GM23338 (cell line): Measurements from ENCODE around the gene FAM50A. TPM values are rescaled to one million over a fixed set of nuclear protein-coding genes. Genes with fewer than 3 reads are reported as not detected.

ENCODE experiments used
- ATAC-seq: fragments of 200-7000 bp; cut with Tn5 transposase; 3 replicates; pipeline ENCODE4 v1.9.1; 2020
- DNase-seq: peaks from one replicate; pipeline ENCODE4 v3.0.0-alpha.2; 2015; ENCODE audit warnings: low spot score
- H2AFZ ChIP-seq: fragments of 200-600 bp; sonication (generic); 2 replicates; pipeline ENCODE4 v1.8.0; 2016; ENCODE audit warnings: antibody characterized with exemption, mild to moderate bottlenecking, moderate library complexity
- H3F3A ChIP-seq: fragments of 200-600 bp; sonication (generic); replicated peaks from 2 replicates; pipeline ENCODE4 v1.8.0; 2017; ENCODE audit warnings: antibody characterized with exemption, mixed run types, low read depth
- H3K27ac ChIP-seq: fragments of 200-600 bp; sonication (generic); 2 replicates; pipeline ENCODE4 v1.6.1; 2016; ENCODE audit warnings: low read depth
- H3K27me3 ChIP-seq: fragments of 200-600 bp; sonication (generic); 2 replicates; pipeline ENCODE4 v1.8.0; 2016; ENCODE audit warnings: mild to moderate bottlenecking, mixed run types, moderate library complexity; ENCODE audit not compliant: insufficient read depth
- H3K36me3 ChIP-seq: fragments of 200-600 bp; sonication (generic); 2 replicates; pipeline ENCODE4 v1.8.0; 2016; ENCODE audit warnings: mild to moderate bottlenecking; ENCODE audit not compliant: insufficient read depth
- H3K4me1 ChIP-seq: fragments of 200-600 bp; sonication (generic); 2 replicates; pipeline ENCODE4 v1.8.0; 2016; ENCODE audit warnings: mild to moderate bottlenecking, moderate library complexity; ENCODE audit not compliant: insufficient read depth
- H3K4me2 ChIP-seq: fragments of 200-600 bp; sonication (generic); 2 replicates; pipeline ENCODE4 v1.7.1; 2017; ENCODE audit warnings: mixed run types
- H3K4me3 ChIP-seq: fragments of 200-600 bp; sonication (generic); 2 replicates; pipeline ENCODE4 v1.6.1; 2016; ENCODE audit warnings: mixed run types
- H3K79me2 ChIP-seq: fragments of 200-600 bp; sonication (generic); replicated peaks from 2 replicates; pipeline ENCODE4 v1.8.0; 2017; ENCODE audit warnings: mild to moderate bottlenecking; ENCODE audit not compliant: insufficient read depth
- H3K9me2 ChIP-seq: fragments of 200-600 bp; sonication (generic); 2 replicates; pipeline ENCODE4 v1.8.0; 2017; ENCODE audit not compliant: insufficient read depth
- H4K20me1 ChIP-seq: fragments of 200-600 bp; sonication (generic); replicated peaks from 2 replicates; pipeline ENCODE4 v1.8.0; 2017; ENCODE audit warnings: mild to moderate bottlenecking; ENCODE audit not compliant: insufficient read depth
- H3K27ac Mint-ChIP-seq: 2 replicates; pipeline ENCODE4 v1.8.0; 2020; ENCODE audit warnings: inconsistent platforms, mild to moderate bottlenecking, moderate library complexity, mixed read lengths
- H3K27me3 Mint-ChIP-seq: 3 replicates; pipeline ENCODE4 v1.8.0; 2022; ENCODE audit warnings: low read depth, mild to moderate bottlenecking, moderate library complexity, mixed read lengths, inconsistent platforms; ENCODE audit not compliant: insufficient read depth, poor library complexity
- H3K36me3 Mint-ChIP-seq: 3 replicates; pipeline ENCODE4 v1.8.0; 2021; ENCODE audit warnings: low read depth, mild to moderate bottlenecking, inconsistent platforms, moderate library complexity, mixed read lengths
- H3K4me1 Mint-ChIP-seq: 3 replicates; pipeline ENCODE4 v1.8.0; 2020; ENCODE audit warnings: mild to moderate bottlenecking, inconsistent platforms, mixed read lengths
- H3K4me3 Mint-ChIP-seq: 3 replicates; pipeline ENCODE4 v1.8.0; 2021; ENCODE audit warnings: moderate library complexity, mild to moderate bottlenecking, inconsistent platforms, mixed read lengths
- H3K9me3 Mint-ChIP-seq: 3 replicates; pipeline ENCODE4 v1.8.0; 2020; ENCODE audit warnings: moderate library complexity, mild to moderate bottlenecking, inconsistent platforms, mixed read lengths
- CREB1 ChIP-seq: fragments of 250-450 bp; sonication (Bioruptor Pico); IDR thresholded peaks from 2 replicates; pipeline ENCODE4 v1.5.0; 2020; ENCODE audit warnings: low read depth, mild to moderate bottlenecking, moderate library complexity
- EZH2 ChIP-seq: fragments of 200-600 bp; sonication (generic); IDR thresholded peaks from one replicate; pipeline ENCODE4 v1.8.0; 2017; ENCODE audit warnings: antibody characterized with exemption, mild to moderate bottlenecking, low read depth; ENCODE audit not compliant: unreplicated experiment
- EZH2phosphoT487 ChIP-seq: fragments of 200-600 bp; sonication (generic); IDR thresholded peaks from one replicate; pipeline ENCODE4 v1.8.1; 2018; ENCODE audit warnings: antibody characterized with exemption; ENCODE audit not compliant: unreplicated experiment
- JUNB ChIP-seq: IDR thresholded peaks from one replicate; pipeline ENCODE4 v1.6.1; 2016; ENCODE audit warnings: antibody characterized with exemption; ENCODE audit not compliant: unreplicated experiment
- NANOG ChIP-seq: IDR thresholded peaks from 2 replicates; pipeline ENCODE4 v1.6.1; 2016; ENCODE audit warnings: antibody characterized with exemption, borderline replicate concordance
- POLR2AphosphoS5 ChIP-seq: IDR thresholded peaks from 2 replicates; pipeline ENCODE4 v1.6.1; 2016; ENCODE audit warnings: antibody characterized with exemption, low read depth
- STAT1 ChIP-seq: IDR thresholded peaks from one replicate; pipeline ENCODE4 v1.6.1; 2016; ENCODE audit warnings: antibody characterized with exemption; ENCODE audit not compliant: unreplicated experiment
- ZNF331 ChIP-seq: fragments of 250-450 bp; sonication (Bioruptor Pico); IDR thresholded peaks from 2 replicates; pipeline ENCODE4 v1.5.0; 2020; ENCODE audit warnings: low read depth, mild to moderate bottlenecking, moderate library complexity
- polyA plus RNA-seq: library from polyadenylated mRNA; unstranded; fragments of >200 nt; fragmentation: Nextera tagmentation; extraction: Ambion mirVana; gene quantifications from 2 replicates; pipeline ENCODE4 v1.2.1, GENCODE V29; 2016
- total RNA-seq: library from RNA; depleted of rRNA; stranded (reverse); fragments of >200 nt; shearing (Covaris generic); gene quantifications from 2 replicates; pipeline ENCODE4 v1.2.3, GENCODE V29; 2014
- TF ChIP-seq, protein P1 (sequence below): IDR thresholded peaks from one replicate; pipeline ENCODE4 v1.6.1; 2018; ENCODE audit warnings: antibody characterized with exemption; ENCODE audit not compliant: unreplicated experiment
- TF ChIP-seq, protein P2 (sequence below): IDR thresholded peaks from 2 replicates; pipeline ENCODE4 v1.6.1; 2016; ENCODE audit warnings: antibody characterized with exemption
- TF ChIP-seq, protein P3 (sequence below): fragments of 250-450 bp; sonication (Bioruptor Pico); IDR thresholded peaks from 2 replicates; pipeline ENCODE4 v1.5.0; 2020; ENCODE audit warnings: mild to moderate bottlenecking, moderate library complexity
- TF ChIP-seq, protein P4 (sequence below), 2 experiments: fragments of 200-600 bp in 1 of 2; sonication (generic) in 1 of 2; conservative IDR thresholded peaks; 2 replicates each; pipeline versions ENCODE4 v1.5.1 to v1.6.1; 2016 to 2017; ENCODE audit warnings: antibody characterized with exemption in 2 of 2, low read depth in 2 of 2, mild to moderate bottlenecking in 2 of 2, moderate library complexity in 1 of 2

Gene FAM50A
- total and polyA plus RNA-seq, 2 experiments from 2014 or later = 23.9 to 77.6 TPM

DNA sequence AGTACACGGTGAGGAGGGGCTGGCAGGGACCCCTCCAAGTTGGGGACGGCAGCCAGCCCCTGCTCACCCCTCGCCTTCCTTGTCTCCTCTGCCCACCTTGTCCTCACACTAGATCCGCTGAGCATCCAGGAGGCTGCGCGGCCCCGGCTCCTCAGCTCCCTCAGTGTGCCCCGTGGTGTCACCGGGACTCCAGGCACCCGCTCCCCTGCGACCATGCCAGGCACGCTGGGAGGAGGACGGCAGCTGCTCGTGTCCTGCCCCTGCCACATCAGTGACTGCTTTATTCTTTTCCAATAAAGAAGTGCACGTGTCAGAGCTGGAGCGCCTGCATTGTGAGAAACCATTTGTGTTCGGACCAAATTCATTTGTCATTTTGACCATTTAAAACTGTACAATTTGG is 6.4 kb downstream of the FAM50A start (continued):
- TF ChIP-seq POLR2AphosphoS5 = no peak
- TF ChIP-seq, protein P1, sequence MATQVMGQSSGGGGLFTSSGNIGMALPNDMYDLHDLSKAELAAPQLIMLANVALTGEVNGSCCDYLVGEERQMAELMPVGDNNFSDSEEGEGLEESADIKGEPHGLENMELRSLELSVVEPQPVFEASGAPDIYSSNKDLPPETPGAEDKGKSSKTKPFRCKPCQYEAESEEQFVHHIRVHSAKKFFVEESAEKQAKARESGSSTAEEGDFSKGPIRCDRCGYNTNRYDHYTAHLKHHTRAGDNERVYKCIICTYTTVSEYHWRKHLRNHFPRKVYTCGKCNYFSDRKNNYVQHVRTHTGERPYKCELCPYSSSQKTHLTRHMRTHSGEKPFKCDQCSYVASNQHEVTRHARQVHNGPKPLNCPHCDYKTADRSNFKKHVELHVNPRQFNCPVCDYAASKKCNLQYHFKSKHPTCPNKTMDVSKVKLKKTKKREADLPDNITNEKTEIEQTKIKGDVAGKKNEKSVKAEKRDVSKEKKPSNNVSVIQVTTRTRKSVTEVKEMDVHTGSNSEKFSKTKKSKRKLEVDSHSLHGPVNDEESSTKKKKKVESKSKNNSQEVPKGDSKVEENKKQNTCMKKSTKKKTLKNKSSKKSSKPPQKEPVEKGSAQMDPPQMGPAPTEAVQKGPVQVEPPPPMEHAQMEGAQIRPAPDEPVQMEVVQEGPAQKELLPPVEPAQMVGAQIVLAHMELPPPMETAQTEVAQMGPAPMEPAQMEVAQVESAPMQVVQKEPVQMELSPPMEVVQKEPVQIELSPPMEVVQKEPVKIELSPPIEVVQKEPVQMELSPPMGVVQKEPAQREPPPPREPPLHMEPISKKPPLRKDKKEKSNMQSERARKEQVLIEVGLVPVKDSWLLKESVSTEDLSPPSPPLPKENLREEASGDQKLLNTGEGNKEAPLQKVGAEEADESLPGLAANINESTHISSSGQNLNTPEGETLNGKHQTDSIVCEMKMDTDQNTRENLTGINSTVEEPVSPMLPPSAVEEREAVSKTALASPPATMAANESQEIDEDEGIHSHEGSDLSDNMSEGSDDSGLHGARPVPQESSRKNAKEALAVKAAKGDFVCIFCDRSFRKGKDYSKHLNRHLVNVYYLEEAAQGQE = no peak
- TF ChIP-seq, protein P2, sequence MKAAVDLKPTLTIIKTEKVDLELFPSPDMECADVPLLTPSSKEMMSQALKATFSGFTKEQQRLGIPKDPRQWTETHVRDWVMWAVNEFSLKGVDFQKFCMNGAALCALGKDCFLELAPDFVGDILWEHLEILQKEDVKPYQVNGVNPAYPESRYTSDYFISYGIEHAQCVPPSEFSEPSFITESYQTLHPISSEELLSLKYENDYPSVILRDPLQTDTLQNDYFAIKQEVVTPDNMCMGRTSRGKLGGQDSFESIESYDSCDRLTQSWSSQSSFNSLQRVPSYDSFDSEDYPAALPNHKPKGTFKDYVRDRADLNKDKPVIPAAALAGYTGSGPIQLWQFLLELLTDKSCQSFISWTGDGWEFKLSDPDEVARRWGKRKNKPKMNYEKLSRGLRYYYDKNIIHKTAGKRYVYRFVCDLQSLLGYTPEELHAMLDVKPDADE = no peak

DNA sequence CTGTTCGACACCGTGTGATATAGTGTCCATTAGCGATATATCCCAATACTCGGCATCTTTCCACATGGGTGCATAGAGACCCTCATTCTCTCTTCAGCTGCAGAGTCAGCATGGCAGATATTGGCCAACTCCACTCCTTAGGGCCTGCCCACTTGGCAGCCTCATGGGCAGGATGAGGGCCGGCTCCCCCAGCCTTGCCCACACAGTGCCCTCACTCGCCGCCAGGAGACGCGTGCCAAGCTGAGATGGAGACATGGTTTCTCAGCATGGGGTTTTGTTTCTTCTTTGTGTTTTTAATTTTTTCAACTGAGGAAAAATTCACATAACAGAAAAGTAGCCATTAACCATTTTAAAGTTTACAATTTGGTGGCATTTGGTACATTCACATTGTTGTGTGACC is 8.9 kb downstream of the FAM50A start:
- Mint-ChIP-seq H3K9me3 (no peaks in the 10 kb centered on the region), H3K4me3 (no peak overlapping the region), H3K36me3 (peaks cover 6% of the 10 kb centered on the region; the same call in 2 of the 3 replicates), H3K4me1 (no peaks in the 10 kb centered on the region; the same call in 2 of the 3 replicates), H3K27ac (no peak overlapping the region), H3K27me3 (peaks cover 6% of the 10 kb centered on the region)
- no peaks in the 10 kb centered on the region for H3K9me2 ChIP-seq
- no peaks in the 10 kb centered on the region for H4K20me1 ChIP-seq
- H3K27me3 ChIP-seq = no peaks in the 10 kb centered on the region; the same call in 1 of the 2 replicates
- ATAC-seq (no peak), DNase-seq (no peak)
- no peak overlapping the region for H2AFZ ChIP-seq
- H3K4me3 ChIP-seq = no peak overlapping the region
- H3K27ac ChIP-seq = no peak overlapping the region
- no peaks in the 10 kb centered on the region for H3K79me2 ChIP-seq
- H3K4me2 ChIP-seq = no peak overlapping the region
- H3K4me1 ChIP-seq = no peaks in the 10 kb centered on the region
- no peaks in the 10 kb centered on the region for H3F3A ChIP-seq
- H3K36me3 ChIP-seq = no peaks in the 10 kb centered on the region
- TF ChIP-seq, protein P2 = no peak
- TF ChIP-seq, protein P3, sequence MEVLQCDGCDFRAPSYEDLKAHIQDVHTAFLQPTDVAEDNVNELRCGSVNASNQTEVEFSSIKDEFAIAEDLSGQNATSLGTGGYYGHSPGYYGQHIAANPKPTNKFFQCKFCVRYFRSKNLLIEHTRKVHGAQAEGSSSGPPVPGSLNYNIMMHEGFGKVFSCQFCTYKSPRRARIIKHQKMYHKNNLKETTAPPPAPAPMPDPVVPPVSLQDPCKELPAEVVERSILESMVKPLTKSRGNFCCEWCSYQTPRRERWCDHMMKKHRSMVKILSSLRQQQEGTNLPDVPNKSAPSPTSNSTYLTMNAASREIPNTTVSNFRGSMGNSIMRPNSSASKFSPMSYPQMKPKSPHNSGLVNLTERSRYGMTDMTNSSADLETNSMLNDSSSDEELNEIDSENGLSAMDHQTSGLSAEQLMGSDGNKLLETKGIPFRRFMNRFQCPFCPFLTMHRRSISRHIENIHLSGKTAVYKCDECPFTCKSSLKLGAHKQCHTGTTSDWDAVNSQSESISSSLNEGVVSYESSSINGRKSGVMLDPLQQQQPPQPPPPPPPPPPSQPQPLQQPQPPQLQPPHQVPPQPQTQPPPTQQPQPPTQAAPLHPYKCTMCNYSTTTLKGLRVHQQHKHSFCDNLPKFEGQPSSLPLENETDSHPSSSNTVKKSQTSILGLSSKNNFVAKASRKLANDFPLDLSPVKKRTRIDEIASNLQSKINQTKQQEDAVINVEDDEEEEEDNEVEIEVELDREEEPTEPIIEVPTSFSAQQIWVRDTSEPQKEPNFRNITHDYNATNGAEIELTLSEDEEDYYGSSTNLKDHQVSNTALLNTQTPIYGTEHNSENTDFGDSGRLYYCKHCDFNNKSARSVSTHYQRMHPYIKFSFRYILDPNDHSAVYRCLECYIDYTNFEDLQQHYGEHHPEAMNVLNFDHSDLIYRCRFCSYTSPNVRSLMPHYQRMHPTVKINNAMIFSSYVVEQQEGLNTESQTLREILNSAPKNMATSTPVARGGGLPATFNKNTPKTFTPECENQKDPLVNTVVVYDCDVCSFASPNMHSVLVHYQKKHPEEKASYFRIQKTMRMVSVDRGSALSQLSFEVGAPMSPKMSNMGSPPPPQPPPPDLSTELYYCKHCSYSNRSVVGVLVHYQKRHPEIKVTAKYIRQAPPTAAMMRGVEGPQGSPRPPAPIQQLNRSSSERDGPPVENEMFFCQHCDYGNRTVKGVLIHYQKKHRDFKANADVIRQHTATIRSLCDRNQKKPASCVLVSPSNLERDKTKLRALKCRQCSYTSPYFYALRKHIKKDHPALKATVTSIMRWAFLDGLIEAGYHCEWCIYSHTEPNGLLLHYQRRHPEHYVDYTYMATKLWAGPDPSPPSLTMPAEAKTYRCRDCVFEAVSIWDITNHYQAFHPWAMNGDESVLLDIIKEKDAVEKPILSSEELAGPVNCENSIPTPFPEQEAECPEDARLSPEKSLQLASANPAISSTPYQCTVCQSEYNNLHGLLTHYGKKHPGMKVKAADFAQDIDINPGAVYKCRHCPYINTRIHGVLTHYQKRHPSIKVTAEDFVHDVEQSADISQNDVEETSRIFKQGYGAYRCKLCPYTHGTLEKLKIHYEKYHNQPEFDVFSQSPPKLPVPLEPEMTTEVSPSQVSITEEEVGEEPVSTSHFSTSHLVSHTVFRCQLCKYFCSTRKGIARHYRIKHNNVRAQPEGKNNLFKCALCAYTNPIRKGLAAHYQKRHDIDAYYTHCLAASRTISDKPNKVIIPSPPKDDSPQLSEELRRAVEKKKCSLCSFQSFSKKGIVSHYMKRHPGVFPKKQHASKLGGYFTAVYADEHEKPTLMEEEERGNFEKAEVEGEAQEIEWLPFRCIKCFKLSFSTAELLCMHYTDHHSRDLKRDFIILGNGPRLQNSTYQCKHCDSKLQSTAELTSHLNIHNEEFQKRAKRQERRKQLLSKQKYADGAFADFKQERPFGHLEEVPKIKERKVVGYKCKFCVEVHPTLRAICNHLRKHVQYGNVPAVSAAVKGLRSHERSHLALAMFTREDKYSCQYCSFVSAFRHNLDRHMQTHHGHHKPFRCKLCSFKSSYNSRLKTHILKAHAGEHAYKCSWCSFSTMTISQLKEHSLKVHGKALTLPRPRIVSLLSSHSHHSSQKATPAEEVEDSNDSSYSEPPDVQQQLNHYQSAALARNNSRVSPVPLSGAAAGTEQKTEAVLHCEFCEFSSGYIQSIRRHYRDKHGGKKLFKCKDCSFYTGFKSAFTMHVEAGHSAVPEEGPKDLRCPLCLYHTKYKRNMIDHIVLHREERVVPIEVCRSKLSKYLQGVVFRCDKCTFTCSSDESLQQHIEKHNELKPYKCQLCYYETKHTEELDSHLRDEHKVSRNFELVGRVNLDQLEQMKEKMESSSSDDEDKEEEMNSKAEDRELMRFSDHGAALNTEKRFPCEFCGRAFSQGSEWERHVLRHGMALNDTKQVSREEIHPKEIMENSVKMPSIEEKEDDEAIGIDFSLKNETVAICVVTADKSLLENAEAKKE (CRISPR knock-in tag) = no peak
- TF ChIP-seq EZH2phosphoT487 (no peak), STAT1 (no peak), POLR2AphosphoS5 (no peak), CREB1 (CRISPR knock-in tag) (no peak), ZNF331 (CRISPR knock-in tag) (no peak), EZH2 (no peak), JUNB (no peak), NANOG (no peak)
- TF ChIP-seq, protein P4, sequence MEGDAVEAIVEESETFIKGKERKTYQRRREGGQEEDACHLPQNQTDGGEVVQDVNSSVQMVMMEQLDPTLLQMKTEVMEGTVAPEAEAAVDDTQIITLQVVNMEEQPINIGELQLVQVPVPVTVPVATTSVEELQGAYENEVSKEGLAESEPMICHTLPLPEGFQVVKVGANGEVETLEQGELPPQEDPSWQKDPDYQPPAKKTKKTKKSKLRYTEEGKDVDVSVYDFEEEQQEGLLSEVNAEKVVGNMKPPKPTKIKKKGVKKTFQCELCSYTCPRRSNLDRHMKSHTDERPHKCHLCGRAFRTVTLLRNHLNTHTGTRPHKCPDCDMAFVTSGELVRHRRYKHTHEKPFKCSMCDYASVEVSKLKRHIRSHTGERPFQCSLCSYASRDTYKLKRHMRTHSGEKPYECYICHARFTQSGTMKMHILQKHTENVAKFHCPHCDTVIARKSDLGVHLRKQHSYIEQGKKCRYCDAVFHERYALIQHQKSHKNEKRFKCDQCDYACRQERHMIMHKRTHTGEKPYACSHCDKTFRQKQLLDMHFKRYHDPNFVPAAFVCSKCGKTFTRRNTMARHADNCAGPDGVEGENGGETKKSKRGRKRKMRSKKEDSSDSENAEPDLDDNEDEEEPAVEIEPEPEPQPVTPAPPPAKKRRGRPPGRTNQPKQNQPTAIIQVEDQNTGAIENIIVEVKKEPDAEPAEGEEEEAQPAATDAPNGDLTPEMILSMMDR (conservative IDR thresholded peaks at IDR 0.05; ENCODE audit: low read depth in 2 of 2) = no peak
